Body of pancreas (tissue), 4 donors: Measurements from ENCODE around the gene KRT33A.

Source experiments
- POLR2A ChIP-seq, 3 donors: fragments of 450-650 bp; IDR thresholded peaks; one replicate each; pipeline ENCODE4 v1.6.1; 2016; ENCODE audit warnings: antibody characterized with exemption in 3 of 3, mild to moderate bottlenecking in 2 of 3
- TF ChIP-seq, protein P1 (sequence below), 7 experiments: fragments of 450-650 bp in 4 of 7; fragments of 200-600 bp in 3 of 7; sonication (generic) in 3 of 7; IDR thresholded peaks; one replicate each; pipeline ENCODE4 v1.5.1; 2016 to 2019; ENCODE audit warnings: antibody characterized with exemption in 7 of 7

DNA sequence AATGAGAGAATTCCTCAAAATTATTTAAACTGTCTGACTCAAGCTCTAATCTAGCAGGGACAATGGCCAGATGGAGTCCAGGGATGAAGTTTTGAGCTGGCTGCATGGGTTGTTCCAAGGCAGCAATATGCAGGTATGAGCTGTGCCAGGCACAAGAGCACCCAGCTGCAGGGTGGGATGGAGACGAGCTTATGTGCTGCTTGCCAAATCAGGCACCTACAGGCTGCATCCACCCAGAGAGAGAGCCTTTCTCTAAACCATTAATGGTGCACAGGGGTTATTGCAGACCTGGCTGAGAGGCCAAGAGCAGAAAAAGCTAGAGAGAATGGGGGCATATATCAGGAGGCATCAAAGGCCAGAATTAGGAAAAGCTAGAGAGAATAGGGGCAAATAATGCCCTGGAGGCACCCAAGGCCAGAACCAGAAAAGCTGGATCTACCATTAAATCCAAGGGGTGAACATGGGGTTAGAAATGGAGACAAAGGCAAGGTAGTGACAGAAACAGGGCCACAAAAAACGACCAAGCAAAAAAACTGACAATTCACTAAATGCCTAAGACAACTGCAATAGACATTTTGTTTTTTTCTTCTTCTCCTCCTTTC is 11.0 kb downstream of the KRT33A start:
- TF ChIP-seq, protein P1, sequence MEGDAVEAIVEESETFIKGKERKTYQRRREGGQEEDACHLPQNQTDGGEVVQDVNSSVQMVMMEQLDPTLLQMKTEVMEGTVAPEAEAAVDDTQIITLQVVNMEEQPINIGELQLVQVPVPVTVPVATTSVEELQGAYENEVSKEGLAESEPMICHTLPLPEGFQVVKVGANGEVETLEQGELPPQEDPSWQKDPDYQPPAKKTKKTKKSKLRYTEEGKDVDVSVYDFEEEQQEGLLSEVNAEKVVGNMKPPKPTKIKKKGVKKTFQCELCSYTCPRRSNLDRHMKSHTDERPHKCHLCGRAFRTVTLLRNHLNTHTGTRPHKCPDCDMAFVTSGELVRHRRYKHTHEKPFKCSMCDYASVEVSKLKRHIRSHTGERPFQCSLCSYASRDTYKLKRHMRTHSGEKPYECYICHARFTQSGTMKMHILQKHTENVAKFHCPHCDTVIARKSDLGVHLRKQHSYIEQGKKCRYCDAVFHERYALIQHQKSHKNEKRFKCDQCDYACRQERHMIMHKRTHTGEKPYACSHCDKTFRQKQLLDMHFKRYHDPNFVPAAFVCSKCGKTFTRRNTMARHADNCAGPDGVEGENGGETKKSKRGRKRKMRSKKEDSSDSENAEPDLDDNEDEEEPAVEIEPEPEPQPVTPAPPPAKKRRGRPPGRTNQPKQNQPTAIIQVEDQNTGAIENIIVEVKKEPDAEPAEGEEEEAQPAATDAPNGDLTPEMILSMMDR (IDR thresholded peaks at IDR 0.05): no peak
- TF ChIP-seq POLR2A (IDR thresholded peaks at IDR 0.05): no peak
